ENCODE measurements around the gene SHF.

SHF gene

DNA sequence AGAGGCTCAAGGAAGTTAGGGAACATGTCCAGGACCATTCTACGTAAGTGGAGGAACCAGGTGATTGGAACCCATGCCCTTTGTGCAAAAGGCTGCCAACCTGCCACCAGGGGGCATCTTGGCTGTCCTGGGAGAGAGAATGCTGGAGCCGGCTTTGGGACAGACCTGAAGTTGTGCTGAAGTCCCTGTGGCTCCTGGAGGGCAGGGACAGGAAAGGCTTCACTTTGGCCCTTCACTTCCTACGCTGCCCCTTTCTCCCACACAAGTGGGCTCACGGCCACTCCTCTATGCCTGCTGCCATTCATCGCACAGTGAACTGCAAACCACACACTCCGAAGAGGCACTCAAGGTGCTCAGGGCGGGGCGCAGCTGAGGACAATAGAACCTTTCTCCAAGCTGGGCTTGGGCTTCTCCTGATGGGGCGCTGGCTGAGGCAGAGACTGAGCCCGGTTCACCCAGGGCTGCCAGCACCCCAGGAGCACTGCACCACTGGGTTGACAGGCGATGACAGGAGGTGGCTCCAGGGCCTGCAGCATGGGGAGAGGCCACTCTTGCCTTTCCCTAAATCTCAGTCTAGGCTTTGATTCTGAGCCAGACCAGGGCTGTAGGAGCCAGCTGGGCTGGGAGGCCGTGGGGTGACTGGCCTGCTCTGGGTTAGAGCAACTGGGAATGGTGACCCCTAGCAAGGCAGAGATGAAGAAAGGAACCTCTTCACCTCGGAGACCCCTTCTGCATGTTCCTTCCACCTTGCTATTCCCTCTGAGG, 8.4 kb downstream of the SHF start:
- TF ChIP-seq, protein P1, sequence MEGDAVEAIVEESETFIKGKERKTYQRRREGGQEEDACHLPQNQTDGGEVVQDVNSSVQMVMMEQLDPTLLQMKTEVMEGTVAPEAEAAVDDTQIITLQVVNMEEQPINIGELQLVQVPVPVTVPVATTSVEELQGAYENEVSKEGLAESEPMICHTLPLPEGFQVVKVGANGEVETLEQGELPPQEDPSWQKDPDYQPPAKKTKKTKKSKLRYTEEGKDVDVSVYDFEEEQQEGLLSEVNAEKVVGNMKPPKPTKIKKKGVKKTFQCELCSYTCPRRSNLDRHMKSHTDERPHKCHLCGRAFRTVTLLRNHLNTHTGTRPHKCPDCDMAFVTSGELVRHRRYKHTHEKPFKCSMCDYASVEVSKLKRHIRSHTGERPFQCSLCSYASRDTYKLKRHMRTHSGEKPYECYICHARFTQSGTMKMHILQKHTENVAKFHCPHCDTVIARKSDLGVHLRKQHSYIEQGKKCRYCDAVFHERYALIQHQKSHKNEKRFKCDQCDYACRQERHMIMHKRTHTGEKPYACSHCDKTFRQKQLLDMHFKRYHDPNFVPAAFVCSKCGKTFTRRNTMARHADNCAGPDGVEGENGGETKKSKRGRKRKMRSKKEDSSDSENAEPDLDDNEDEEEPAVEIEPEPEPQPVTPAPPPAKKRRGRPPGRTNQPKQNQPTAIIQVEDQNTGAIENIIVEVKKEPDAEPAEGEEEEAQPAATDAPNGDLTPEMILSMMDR (IDR thresholded peaks at IDR 0.05; ENCODE audit: borderline replicate concordance, insufficient read depth, low read depth, low read length), result peak; percentile 72
- no peak overlapping the region for H3K4me3 ChIP-seq (ENCODE audit: low read depth, low read length)

DNA sequence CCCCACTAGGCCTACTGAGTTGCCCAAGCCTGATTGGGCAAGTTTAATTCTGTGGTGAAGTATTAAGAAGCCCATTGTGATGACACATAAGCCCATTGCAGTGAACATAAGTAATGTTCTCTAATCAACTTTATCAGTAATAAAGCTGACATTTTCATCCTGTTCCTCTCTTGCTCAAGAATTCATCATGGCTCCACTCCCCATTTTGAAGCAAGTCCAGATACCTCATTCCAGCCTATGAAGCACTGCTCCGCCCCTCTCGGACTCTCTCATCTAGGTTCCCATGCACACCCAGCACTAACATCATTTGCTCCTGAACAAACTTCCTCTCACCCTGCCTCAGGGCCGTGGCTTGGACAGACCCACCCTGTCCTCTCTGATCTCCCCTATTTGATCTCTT, 10.5 kb downstream of the SHF start:
- H3K4me3 ChIP-seq (ENCODE audit: low read depth, low read length), result no peak overlapping the region
- TF ChIP-seq, protein P1 (IDR thresholded peaks at IDR 0.05; ENCODE audit: borderline replicate concordance, insufficient read depth, low read depth, low read length), result no peak

DNA sequence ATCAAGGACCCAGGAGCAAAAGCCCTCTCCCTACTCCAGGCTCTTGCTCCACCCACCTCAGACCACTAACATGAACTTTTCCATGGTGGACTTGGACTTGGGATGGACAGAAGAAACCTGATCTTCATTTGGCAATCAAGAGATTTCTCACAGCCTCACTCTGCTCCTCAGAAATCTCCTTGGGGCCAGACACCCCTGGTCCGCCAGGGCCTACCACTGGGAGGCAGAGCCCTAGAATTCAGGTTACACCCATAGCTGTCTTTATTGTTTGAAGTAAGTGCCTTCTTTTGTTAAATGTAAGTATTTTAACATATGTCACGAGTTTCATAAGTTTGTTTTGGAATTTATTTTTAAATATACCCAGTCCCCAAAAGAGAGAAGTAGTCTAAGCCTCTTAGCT, 13.2 kb downstream of the SHF start:
- TF ChIP-seq, protein P1 (IDR thresholded peaks at IDR 0.05; ENCODE audit: borderline replicate concordance, insufficient read depth, low read depth, low read length), result no peak
- H3K4me3 ChIP-seq (ENCODE audit: low read depth, low read length), result no peak overlapping the region

DNA sequence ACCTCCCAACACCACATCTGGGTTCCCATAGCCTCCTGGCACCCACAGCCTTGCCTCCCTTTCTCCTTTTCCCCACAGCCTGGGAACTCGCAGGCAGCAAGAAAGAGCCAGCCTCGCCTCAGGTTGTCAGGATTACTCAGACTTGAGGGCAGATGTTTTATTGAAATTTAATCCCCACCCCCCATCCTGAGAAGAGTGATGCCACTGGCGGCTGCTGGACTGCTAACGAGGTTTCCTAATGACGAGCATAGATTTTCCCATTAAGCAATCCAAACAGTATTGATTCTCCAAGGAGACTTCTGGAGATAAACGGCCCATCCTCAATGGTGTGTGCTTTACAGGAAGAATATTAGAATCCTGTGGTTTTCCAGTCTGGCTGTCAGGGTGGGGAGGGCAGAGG, 13.7 kb downstream of the SHF start:
- TF ChIP-seq, protein P1 (IDR thresholded peaks at IDR 0.05; ENCODE audit: borderline replicate concordance, insufficient read depth, low read depth, low read length), result no peak
- H3K4me3 ChIP-seq (ENCODE audit: low read depth, low read length), result no peak overlapping the region

DNA sequence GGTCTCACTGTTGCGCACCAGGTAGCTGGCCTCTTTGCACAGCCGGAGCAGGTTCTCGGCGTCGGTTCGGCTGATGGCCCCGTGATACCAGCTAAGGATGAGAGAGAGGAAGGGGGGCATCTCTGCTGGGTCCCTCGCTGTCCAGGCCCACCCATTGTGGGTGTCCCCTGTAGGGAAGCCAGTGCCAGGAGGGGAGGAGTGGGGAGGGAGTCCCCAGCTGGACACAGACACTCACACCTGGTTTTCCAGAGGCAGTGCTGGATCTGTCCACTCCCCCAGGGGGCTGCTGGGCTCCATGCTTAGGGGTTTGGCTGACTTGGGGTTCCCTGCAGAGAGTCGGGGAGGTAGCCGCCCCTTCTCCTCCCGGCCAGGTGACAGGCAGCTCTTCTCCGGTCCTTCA, 15.9 kb downstream of the SHF start:
- TF ChIP-seq, protein P1 (IDR thresholded peaks at IDR 0.05; ENCODE audit: borderline replicate concordance, insufficient read depth, low read depth, low read length), result no peak
- H3K4me3 ChIP-seq (ENCODE audit: low read depth, low read length), result no peak overlapping the region

DNA sequence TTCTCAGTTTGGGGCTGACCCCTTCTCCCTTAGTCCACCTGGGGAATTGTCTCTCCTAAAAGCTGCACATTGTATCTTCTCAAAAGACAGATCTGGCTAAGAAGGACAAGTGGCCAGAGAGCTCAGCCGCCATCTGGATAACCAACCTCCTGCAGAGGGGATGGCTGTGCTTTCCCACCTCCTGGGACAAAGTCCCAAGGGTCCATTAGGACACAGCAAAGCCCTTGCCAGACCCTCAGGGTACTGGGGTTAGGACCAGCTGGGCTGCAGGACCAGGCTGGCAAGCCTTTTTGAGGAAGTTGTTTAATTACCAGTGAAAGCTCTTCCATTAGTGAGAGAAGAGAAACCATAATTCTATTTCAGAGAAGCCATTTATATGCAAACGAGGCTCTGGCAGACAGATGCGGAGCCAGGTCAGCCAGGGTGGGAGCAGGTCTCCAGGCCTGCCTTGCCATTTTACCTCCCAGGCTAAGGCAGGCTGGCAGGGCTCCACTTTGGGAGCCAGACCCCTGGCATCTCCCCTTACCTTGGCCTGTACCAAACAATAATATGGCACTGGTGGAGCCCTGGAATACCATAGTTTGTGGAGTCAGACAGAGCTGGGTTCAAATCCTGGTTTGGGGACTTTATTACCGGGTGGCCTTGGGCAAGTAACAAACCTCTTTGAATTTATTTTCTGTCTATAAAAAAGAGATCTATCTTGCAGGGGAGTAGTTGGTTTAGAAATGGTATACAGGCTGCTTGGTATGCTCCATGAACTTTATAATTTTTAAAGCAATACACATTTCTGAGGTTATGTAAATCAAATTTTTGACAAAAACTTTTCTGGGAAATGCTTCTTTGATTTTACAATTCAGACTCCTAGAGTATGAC, 17.9 kb downstream of the SHF start:
- TF ChIP-seq, protein P1 (IDR thresholded peaks at IDR 0.05; ENCODE audit: borderline replicate concordance, insufficient read depth, low read depth, low read length), result no peak
- H3K4me3 ChIP-seq (ENCODE audit: low read depth, low read length), result no peak overlapping the region
